ENCODE measurements around the gene CD276.

CD276 gene

DNA sequence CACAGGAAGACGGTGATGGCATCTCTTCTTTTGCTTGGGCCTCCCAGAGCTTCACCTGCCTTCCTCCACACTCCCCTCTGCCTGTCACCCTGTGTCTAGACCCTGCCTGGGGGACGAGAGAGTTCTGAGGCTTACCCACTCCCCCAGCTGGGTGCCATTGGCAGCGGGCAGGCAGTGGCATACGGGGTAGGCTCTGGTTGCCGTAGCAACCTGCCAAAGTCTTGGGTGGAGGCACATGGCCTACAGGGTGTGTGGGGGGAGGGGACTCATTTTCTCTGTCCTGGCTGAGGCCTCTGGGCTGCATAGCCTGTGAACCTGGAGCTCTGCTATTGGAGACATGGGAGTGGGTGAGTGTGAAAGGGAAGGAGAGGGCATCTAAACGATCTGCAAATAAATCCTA lies 64.5 kb downstream of the CD276 start:
- DNase-seq, result no peak

DNA sequence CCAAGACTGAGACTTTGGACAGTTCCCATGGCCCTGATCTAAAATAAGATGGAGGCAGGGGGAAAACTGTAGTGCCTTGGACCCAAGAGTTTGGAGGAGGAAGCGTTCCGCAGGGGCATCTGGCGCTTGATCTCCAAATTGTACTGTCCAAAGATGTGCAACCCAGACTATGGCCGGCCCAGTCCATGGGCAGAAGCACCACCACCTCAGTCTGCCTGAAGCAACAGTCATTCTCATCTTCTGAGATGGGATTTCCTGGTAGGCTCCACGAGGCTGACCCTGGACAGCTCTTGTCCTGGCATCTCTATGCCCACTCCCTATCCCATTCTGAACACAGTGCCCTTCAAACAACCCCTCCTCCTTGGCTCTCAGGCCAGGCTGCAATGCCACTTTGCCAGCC lies 65.3 kb downstream of the CD276 start:
- no peak for DNase-seq

DNA sequence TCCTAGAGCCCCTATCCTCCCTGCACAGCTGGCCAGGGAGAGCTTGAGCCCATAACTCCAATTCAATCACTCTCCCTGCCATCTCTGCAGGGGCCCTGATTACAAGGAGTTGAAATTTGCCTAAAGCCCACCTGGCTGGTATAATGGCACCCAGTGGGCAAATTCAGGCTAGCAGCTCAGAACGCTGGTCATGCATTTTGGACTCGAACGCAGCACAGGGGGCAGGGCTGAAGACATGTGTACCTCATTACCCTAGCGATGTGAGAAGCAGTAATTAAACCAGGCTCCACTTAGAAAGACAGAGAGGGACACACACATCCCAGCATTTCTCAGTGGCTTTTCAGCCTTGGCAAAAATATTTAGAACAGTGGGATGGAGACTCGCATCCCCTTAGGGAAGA lies 65.8 kb downstream of the CD276 start:
- no peak for DNase-seq

DNA sequence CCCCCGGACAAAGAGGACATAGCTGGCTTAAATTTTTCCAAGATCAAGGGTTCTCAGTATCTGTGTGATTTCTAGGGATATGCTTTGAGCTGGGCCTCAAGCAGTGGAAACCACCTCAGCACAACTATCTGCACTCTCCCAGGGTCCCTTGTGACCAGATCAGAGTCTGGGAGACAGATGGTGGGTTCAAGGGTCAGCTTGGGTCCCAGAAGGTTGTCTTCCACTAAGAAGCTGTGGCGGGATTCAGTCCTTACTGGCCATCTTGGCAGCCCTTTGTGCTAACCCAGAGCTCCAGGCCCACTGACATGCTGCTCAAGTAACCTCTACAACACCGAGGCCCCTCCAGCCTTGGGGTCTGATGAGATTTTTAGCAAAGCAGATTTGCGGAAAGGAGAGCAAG lies 66.3 kb downstream of the CD276 start:
- peak; percentile 74 for DNase-seq

DNA sequence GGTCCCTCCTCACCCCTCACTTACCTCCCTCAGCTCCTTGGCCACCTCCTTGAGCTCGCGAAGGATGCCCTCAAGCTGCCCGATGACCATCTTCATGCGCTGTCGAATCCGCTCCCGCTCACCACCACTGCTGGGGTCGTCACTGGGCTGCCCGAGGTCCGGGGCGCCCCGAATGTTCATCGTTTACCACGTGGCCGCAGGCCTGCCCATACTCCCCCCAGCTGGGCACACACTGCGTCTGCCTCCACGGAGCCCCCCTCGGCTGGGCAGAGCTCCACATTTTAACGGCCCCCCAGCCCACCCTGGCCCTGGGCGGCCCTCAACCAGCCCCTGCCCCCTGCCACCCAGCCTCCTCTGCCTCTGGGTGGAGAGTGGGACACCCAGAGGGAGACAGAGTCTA lies 66.8 kb downstream of the CD276 start:
- DNase-seq, result no peak

DNA sequence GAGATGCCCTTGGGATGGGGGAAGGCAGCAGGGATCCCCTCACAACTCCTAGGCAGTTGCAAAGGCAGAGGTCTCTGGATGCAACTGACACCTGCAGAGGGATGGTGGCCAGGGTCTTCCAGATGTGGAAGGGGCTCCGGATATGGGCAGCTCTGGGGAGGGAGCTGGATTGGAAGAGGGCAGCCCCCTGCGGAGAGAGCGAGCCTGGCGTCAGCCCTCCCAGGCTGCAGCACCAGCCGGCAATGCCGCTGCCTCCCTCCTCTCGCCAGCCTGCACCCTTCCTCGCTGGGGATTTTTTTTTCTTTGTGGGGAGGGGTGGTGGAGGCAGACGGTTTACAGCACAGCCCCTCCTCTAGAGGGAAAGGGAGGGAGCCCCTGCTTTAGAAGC lies 67.3 kb downstream of the CD276 start:
- no peak for DNase-seq

DNA sequence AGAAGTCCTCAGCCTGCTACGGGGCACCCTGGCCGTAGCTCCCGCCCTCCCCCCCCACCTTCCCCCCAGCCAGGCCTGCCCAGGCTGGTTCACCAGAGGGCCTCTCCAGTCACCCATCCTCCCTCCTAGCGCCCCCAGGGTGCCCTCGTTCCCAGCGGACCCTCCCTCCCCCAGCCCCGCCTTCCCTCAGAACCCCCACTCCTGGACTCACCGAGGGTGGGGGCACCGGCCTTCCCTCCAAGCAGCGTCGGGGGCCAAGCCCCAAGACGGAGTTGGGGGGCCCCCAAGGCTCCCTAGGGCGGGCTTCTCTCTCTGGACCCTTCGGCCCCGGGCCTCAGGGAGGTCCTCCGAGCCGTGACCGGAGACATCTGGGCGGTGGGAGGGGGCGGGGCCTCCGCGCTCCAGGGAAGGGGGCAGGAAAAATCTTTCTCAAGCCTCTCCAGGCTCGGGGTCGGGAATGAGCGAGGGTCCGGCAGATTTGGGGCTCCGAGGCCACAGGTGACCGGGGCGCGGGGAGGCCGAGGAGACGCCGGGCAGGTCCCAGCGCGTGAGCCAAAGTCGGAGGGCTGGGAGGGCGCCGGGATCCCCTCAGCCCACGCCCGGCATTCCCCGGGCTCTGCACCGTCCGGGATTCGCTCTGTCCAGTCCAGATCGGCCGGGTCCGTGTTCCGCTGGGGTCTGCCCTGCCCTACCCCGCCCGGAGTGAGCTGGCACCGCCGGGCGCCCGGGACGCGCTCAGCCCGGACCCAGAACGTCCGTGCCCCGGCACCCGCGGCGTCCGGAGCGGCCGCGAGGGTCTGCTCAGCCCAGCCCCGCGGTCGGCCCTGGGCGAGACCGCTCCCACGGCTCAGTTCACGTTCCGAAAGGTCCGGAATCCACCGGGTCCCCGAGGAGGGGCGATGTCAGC lies 68.0 kb downstream of the CD276 start:
- DNase-seq, result peak; percentile 35

DNA sequence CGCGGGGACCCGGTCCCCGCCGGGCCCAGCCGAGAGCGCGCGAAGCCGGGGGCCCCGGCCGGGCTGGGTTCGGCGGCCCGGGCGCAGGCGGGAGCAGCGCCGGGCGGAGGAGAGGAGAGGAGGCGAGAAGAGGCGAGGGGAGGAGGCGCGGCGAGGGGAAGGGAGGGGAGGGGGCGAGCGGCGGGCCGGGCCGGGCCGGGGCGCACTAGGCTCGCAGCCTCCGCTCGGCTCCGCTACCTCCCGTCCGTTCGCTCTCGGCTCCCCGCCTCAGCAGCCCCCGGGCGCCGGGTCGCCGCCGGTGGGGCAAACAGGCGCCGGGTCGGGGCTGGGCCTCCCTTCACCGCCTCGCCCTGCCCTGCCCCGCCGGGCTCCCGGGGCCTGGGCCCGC lies 68.6 kb downstream of the CD276 start:
- DNase-seq, result peak; percentile 43

DNA sequence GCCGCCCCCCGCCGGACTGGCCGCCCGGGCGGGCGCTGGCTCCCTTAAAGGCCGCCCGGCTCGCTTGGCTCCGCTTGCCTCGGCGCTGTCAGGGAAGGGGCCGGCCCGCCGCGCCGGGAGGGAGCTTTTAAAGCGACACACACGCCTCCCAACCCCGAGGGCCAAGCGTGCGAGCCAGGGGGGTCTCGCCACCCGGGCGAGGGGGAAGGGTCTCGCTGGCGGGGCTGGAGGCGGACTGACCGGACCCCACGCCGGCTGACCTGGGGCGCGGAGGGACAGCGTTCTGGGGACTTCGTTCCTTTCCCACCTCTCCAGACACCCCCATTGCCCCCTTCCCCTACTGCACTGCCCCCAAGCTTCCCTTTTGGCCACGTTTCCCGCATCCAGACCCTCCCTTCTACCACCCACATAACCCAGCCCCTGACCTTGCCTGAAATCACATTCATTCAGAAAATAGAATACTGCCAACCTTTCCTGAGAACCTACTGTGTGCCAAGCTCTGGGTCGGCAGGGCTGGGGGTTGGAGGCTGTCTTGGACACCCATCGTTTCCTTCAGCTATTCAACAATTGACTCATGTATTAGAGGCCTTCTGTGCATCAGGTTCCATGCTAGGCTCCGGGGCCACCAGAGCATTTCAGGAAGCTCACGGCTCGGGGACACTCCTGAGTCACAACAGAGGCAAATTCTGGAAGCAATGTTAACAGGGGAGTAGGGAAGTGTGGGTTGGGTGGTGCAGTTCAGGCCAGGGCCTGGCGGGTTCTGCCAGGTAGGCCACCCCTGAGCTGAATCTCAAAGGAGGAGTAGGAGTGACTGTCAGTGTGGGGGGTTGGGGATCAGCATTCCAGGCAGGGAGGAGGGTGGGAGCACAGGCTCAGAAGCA lies 69.3 kb downstream of the CD276 start, which contains the start of gene INSYN1:
Gene INSYN1, minus strand, starts transcription at position 102 of the 881 bp plus-strand sequence. CDS start 2,221 bp downstream, outside the sequence.
- DNase-seq, result peak; percentile 39

DNA sequence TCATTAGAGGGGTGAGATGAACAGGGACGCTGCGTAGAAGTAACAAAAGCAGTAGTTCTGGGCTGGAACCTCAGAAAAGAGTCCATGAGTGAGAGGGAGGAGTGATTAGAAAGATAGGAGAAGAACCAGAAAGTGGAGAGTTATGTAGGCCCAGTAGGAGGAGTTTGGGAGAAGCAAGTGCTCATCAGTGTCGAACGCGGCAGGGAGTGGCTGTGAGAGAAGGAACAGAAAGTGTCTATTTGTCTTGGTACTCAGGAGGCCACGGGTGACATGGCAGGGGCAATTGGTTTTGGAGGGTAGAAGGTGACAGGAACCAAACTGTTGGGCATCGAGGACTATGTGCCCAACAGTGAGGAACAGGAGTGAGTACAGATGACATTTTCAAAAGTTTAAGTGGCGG lies 70.3 kb downstream of the CD276 start:
- DNase-seq, result no peak

DNA sequence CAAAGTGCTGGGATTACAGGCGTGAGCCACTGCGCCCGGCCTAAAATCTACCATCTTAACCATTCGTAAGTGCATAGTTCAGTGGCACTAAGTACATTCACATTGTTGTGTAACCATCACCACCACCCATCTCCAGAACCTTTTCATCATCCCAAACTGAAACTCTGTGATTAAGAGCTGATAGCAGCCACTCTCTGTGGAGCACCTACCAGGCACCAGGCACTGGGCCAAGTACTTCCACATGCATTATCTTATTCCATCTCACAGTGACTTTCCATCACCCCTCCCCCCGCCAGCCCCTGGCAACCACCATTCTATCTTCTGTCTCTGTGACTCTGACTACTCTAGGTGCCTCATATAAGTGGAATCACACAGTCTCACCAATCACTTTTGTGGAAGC lies 71.3 kb downstream of the CD276 start:
- DNase-seq, result no peak

DNA sequence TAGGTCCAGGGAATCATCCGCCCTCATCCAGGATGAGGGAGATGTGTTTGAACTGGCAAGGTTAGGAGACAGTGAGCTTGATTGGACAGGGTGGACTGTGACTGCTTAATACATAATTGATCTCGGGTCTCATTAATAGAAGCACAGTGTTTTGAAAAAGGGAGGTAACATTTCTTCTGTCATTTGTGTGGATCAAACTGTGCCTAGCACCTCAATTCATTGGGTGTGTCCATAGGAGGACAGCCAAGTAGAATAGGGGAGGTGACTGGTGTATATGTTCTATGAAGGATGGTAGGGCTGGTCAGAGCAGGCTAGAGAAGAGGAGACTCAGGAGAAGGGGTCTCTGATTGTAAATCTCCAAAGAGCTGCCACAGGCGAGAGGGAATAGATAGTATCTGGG lies 71.8 kb downstream of the CD276 start:
- no peak for DNase-seq

DNA sequence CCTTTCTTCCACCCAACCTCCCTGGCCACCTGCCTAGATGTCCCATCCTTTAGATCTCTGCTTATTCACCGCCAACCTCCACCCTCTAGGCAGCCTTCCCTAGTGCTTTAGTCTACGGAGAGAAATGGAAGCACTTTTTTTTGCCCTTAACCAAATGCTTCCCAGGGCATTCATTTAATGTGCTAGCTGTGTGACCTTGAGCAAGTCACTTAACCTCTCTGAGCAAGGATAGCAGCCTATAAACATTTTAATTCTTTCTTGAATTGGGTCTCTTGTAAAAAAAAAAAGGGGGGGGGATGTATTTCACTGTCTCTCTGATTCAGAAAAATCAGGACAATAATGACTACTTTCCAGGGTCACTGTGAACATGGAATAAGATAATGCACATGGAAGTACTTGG lies 72.2 kb downstream of the CD276 start:
- no peak for DNase-seq

DNA sequence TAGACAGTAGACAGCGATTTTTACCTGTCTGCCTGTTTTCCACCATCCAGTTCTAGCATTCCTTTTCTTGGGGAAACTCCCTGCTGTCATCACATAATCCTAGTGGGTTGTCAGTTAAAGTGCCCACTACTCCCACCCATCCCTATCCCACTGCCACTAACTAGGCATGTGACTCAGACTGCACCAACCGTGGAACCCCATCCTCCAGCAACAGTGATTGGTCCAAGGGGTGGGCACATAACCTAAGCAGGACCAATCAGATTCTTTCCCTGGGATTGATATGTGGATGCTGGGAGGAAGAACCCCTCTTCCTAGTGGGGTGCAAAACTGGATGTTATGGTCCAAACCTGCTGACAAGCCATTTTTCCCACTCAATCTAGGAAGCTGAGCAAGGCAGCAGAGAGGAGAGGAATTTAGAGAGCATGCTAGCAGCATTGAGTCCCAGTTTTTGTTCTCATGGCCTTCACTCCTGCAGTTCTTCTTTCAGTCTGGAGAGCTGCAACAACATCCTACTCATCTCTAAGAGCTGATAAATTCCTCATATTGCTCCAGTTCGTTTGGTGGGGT lies 72.8 kb downstream of the CD276 start:
- no peak for DNase-seq

DNA sequence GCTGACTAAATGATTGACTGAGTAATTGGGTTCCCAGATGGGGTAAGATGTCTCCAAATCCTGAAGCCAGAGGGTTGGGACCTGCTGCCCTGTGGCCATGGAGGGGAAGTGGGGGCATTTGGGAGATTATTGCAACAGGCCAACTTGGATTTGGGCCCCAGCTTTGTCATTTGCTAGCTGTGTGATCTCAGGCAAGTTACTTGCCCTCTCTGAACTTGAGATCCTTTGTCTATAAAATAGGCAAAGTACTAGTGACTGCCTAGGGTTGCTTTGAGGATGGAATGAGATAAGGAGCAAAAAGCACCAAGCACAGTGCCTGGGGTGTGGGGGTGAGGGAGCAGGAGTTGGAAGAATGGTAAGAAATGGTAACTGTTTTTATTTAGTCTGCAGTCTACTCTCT lies 73.4 kb downstream of the CD276 start:
- DNase-seq, result no peak

DNA sequence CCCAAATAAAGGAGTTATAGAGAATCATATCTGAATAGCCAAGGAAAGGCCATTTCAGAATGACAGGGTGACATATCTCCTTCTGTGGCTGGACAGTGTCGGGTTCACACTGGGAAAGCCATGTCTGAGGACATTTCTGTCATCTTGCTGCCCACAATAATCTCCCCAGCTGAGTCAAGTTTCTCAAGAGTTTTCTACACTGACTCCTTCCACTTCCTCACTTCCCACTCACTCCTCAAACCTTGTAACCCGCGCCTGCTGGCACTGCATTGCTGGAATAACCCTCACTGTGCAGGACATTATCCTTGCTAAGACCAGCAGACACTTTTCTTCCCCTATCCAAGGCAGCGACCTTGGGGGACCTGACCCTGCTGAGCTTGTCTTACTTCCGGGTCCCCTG lies 74.3 kb downstream of the CD276 start:
- no peak for DNase-seq

DNA sequence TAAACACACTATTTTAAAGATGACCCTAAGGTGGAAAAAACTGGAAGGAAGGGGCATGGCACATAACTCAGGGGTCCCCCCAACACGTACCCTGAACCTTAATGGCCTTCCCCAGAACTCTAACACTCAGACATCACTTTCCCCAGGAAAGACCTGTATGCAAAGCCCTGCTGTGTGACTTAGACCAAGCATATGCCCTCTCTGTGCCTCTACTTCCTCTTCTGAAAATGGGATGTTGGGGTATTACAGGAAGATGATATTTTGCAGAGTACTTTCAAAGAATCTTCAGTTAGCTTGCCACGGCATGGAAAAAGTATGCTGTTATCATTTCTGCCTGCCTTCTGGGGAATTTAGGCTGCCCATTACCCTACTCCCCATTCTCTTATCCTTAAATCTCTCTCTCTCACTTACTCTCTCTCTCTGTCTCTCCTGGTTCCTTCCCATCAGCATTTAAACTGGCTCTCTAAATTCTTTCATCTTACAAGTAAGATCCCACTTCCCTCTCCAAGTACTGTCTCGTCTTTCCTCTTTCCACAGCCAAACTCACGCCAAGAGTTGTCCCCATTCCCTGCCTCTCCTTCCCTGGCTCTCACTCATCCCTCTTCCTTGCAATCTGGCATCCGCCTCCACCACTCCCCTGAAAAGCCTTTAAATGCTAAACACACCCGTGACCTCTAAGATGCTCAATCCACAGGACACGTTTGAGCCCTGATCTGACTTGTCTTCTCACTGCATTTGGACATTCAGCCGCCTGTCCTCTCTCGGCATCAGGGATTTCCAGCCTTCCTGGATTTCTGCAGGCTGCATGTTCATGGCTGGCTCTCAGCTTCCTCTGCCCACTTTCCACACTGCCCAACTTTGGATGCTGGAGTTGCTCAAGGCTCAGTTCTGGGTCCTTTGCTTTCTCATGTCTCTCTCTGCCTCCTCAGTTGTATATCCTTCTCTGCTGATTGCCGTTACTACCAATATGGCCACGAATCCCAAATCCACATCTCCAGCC lies 76.4 kb downstream of the CD276 start:
- DNase-seq, result peak; percentile 57

DNA sequence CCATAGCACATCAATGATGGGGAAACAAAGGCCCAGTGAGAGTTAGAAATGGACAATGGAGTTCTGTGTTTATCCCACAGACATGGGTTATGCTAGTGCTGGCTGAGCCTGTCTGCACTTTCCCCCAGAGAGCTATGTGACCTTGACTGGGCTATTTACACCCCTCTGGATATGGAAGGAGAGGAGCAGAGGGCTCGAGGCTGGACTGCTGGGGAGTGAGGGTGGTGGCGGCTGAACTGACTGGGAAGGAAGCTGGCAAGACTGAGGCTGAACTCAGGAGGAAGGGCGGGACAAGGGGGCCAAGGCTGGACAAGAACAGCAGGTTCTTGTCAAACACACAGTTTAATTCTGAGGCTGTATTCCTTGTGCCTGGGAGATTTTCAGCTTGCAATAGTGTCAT lies 79.7 kb downstream of the CD276 start:
- DNase-seq, result no peak
